ENCODE measurements around the gene HEMK1. TPM values are rescaled to one million over a fixed set of nuclear protein-coding genes. Genes with fewer than 3 reads are reported as not detected.

HEMK1 gene
- total RNA-seq, 2 experiments from 2014 or later, result 61.6 to 77.7 TPM

DNA sequence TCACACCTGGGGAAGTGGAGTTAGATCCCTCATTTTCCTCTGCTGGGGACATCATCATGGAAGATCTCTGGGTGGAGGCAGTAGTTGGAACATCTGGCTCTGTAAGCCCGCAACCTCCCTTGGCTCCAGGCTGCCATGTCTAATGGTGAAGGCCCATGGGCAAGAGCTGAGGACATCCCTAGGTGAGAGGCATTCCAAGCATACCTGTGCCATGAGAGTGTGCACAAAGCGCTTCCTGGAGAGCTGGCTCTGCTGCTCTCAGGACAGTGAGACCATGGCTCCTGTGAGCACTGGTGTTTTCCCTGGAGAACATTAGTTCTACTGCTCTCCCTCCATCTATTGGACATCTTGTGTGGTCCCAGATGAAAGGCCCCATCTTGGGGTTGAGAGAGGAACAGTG lies 55.3 kb downstream of the HEMK1 start:
- ATAC-seq, result no peak
- H3K9me3 Mint-ChIP-seq (ENCODE audit: low read depth), result no peaks in the 10 kb centered on the region
- H3K36me3 Mint-ChIP-seq (ENCODE audit: low read depth), result peaks cover 68% of the 10 kb centered on the region
- H3K27ac Mint-ChIP-seq, result peak overlapping the region; percentile 93
- POLR2A ChIA-PET, result interaction anchor here (1.1 kb wide), 1 partner anchor 15 kb away, joined by 3 read pairs; no protein-coding TSS in a partner anchor
- intact Hi-C loops (cut with DNase I, micrococcal nuclease), result loop anchor here in 1 of 2 experiments (1.0 kb wide), 1 partner anchor 12 kb away; no protein-coding TSS in a partner anchor
- no peaks in the 10 kb centered on the region for H3K27me3 Mint-ChIP-seq
- H3K4me1 Mint-ChIP-seq, result peaks cover 93% of the 10 kb centered on the region
- CTCF ChIA-PET, result interaction anchor here (1.1 to 6.7 kb wide), 4 partner anchors 10 to 348 kb away, joined by 5 to 41 read pairs (median 10); partner anchors contain the start of gene MAPKAPK3
- DNase-seq, result no peak
- peak overlapping the region; percentile 65 for H3K4me3 Mint-ChIP-seq

DNA sequence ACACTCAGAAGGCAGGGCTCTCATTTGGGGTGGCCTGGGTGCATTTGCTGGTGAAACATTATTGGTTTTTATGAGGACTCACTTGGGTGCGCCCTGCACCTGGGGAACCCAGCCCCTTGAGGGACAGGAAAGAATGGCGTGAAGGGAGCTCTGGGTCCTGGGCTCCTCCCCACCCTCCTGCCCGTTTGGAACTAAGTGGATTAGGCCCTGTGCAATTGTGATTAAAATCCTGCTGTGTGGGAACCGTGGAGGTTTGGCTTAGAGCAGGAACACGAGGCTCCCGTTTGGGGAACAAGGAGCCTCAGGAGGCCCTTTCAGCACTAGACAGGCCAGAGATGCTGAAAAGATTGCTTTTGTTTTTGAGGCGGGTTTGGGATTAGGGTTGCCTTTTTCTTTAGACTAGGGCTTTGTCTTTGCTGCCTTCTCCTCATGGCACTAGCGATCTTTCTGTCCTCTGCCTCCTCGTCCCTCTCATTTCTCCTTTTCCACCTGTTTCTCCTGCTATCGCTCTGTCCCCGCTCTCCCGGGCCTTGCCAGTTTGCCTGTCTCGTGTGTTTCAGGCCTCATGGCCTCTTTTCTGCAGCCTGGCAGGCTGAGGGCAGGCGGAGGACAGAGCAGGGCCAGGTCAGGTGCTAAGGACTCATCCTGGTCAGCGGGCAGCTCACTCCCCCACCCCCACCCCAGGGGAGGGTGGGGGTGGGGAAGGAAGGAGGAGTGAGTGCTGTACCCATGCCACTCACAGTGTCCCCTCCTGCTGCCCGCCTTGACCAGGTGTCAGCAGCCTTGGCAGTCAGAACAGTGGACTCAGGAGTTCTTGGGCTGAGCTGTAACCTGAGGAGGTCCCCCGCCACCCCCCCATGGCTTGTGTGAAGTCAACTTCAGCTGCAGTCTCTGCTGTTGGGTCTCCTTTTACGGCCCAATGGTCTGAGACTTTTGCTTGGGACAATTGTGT lies 56.2 kb downstream of the HEMK1 start:
- Mint-ChIP-seq H3K27ac (peak overlapping the region; percentile 93), H3K9me3 (ENCODE audit: low read depth) (no peaks in the 10 kb centered on the region), H3K36me3 (ENCODE audit: low read depth) (peaks cover 62% of the 10 kb centered on the region), H3K4me3 (no peak overlapping the region), H3K4me1 (peaks cover 92% of the 10 kb centered on the region), H3K27me3 (no peaks in the 10 kb centered on the region)
- ATAC-seq, result no peak
- intact Hi-C loops (cut with DNase I, micrococcal nuclease), result no loop called here
- DNase-seq, result peak; percentile 18
- ChIA-PET POLR2A (no interaction called here), CTCF (interaction anchor here (0.8 to 6.7 kb wide), 4 partner anchors 10 to 347 kb away, joined by 3 to 41 read pairs (median 4); partner anchors contain the start of gene MAPKAPK3)

- CTCF ChIA-PET, result interaction anchor here (0.6 to 6.7 kb wide), 5 partner anchors 11 to 258 kb away, joined by 3 to 41 read pairs (median 3); partner anchors contain the start of gene MAPKAPK3
- POLR2A ChIA-PET, result no interaction called here
- Mint-ChIP-seq H3K4me1 (peaks cover 94% of the 10 kb centered on the region), H3K4me3 (no peak overlapping the region), H3K27ac (peak overlapping the region; percentile 25), H3K9me3 (ENCODE audit: low read depth) (no peaks in the 10 kb centered on the region), H3K27me3 (no peaks in the 10 kb centered on the region), H3K36me3 (ENCODE audit: low read depth) (peaks cover 61% of the 10 kb centered on the region)
- no peak for ATAC-seq
- intact Hi-C loops (cut with DNase I, micrococcal nuclease), result no loop called here
- no peak for DNase-seq
Observed at GRCh38 chr3:50626401-50626800, 57.1 kb downstream of the HEMK1 start.

- POLR2A ChIA-PET, result no interaction called here
- no peaks in the 10 kb centered on the region for H3K27me3 Mint-ChIP-seq
- peaks cover 97% of the 10 kb centered on the region for H3K4me1 Mint-ChIP-seq
- H3K9me3 Mint-ChIP-seq (ENCODE audit: low read depth), result no peaks in the 10 kb centered on the region
- H3K4me3 Mint-ChIP-seq, result no peak overlapping the region
- DNase-seq (peak; percentile 59), ATAC-seq (peak; percentile 42)
- H3K36me3 Mint-ChIP-seq (ENCODE audit: low read depth), result peaks cover 62% of the 10 kb centered on the region
- peak overlapping the region; percentile 77 for H3K27ac Mint-ChIP-seq
- CTCF ChIA-PET, result interaction anchor here (0.7 to 6.7 kb wide), 9 partner anchors 8 to 1524 kb away, joined by 3 to 41 read pairs (median 4); partner anchors contain the start of genes C3orf18 and MAPKAPK3
- intact Hi-C loops (cut with DNase I, micrococcal nuclease), result no loop called here
Observed at GRCh38 chr3:50627407-50628051, 58.2 kb downstream of the HEMK1 start.

DNA sequence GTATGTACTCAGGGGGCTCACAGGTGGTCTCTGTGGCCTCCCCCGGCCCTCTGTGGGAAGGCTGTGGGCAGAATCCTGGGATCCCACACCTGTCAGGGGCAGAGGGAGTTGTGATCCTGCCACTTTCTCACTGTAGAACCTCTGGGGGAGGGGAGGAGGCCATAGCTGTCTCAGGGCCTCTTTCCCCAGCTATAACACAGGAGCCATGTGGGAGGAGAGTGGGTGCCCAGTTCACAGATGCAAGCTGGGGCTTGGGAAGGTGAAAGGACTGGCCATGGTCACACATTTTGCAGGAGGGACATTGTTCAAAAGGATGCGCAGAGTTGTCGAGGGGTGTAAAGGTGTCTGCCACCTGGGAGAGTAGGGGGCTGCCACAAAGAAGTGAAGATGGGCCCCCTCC lies 59.3 kb downstream of the HEMK1 start:
- ATAC-seq (no peak), DNase-seq (no peak)
- no peak overlapping the region for H3K4me3 Mint-ChIP-seq
- peaks cover 60% of the 10 kb centered on the region for H3K36me3 Mint-ChIP-seq (ENCODE audit: low read depth)
- H3K27me3 Mint-ChIP-seq, result no peaks in the 10 kb centered on the region
- no peaks in the 10 kb centered on the region for H3K9me3 Mint-ChIP-seq (ENCODE audit: low read depth)
- intact Hi-C loops (cut with DNase I, micrococcal nuclease), result no loop called here
- ChIA-PET POLR2A (no interaction called here), CTCF (interaction anchor here (0.6 to 6.7 kb wide), 11 partner anchors 8 to 979 kb away, joined by 3 to 41 read pairs (median 4); partner anchors contain the start of genes CISH and MAPKAPK3)
- peak overlapping the region; percentile 38 for H3K27ac Mint-ChIP-seq
- H3K4me1 Mint-ChIP-seq, result peaks cover 97% of the 10 kb centered on the region

DNA sequence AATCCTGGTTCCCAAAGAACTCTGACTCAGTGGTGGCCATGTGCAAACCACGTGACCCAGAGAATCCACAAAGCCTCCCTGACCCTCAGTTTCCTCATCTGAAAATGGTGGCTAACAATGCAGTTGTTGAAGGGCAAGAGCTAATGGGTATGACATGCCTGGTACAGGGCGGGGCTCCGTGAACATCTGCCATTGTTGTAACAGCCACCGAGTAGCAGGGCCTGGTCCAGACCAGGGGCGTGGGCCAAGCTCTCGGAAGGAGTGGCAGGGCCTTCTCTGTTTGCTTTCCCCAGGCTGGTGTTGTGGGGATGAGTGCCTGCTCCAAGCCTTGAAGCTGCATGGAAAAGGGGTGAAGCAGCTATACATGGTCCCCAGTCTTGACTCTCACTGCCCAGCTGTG lies 61.1 kb downstream of the HEMK1 start:
- CTCF ChIA-PET, result interaction anchor here (0.6 to 1.1 kb wide), 4 partner anchors 21 to 30 kb away, joined by 3 to 4 read pairs (median 4); no protein-coding TSS in a partner anchor
- ATAC-seq, result no peak
- H3K36me3 Mint-ChIP-seq (ENCODE audit: low read depth), result peaks cover 54% of the 10 kb centered on the region

DNA sequence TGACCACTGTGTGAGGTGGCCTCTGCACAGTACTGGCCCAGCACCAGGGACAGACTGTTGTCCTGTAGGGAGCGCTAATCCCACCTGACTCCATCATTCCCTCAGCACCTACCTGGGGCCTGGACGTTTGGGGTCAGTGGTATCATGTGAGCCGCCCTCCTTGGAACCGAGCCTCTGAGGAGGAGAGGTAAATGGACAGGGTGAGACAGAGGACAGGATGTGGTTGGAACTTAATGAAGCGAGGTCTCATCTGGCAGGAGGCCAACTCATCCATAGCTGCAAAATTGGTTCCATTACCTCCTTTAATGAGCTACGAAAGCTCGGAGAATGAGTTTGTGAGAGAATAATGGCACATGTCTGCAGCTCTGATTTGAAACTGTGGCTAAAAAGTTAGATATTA lies 61.6 kb downstream of the HEMK1 start:
- H3K4me1 Mint-ChIP-seq, result peaks cover 87% of the 10 kb centered on the region
- H3K36me3 Mint-ChIP-seq (ENCODE audit: low read depth), result peaks cover 53% of the 10 kb centered on the region
- no peak for DNase-seq
- no peaks in the 10 kb centered on the region for H3K9me3 Mint-ChIP-seq (ENCODE audit: low read depth)
- intact Hi-C loops (cut with DNase I, micrococcal nuclease), result no loop called here
- ChIA-PET CTCF (interaction anchor here (1.0 to 1.1 kb wide), 3 partner anchors 21 to 26 kb away, joined by 3 to 4 read pairs (median 4); no protein-coding TSS in a partner anchor), POLR2A (no interaction called here)
- peak overlapping the region; percentile 78 for H3K27ac Mint-ChIP-seq
- H3K4me3 Mint-ChIP-seq, result no peak overlapping the region
- no peak for ATAC-seq
- H3K27me3 Mint-ChIP-seq, result no peaks in the 10 kb centered on the region

More for the DNA sequence above, 61.1 kb downstream of the HEMK1 start:
- POLR2A ChIA-PET, result no interaction called here
- Mint-ChIP-seq H3K9me3 (ENCODE audit: low read depth) (no peaks in the 10 kb centered on the region), H3K4me1 (peaks cover 91% of the 10 kb centered on the region), H3K27me3 (no peaks in the 10 kb centered on the region), H3K27ac (peak overlapping the region; percentile 78), H3K4me3 (no peak overlapping the region)
- no peak for DNase-seq
- intact Hi-C loops (cut with DNase I, micrococcal nuclease), result no loop called here

DNA sequence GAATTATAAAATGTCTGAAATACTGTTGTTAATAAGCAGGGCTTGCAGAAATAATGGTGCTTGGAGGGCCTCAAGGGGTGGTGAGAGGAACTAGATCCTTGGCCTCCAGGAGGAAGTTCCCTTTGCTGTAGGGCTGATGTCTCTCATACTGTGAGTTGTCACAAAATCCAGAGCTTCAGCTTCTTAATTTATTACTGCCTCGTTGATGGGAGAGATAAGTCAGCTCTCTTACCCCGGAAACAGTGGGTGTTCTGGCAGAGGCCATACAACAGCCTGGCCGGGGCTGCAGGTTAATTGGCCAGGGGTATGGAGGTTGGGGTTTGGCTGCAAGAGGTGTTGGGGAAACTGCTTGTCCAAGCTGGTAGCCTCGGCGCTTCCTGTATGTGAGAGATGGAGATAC lies 63.1 kb downstream of the HEMK1 start:
- ChIA-PET CTCF (interaction anchor here (0.6 to 1.9 kb wide), 8 partner anchors 9 to 751 kb away, joined by 3 to 9 read pairs (median 4); partner anchors contain the start of gene MAPKAPK3), POLR2A (interaction anchor here (1.0 kb wide), 1 partner anchor 30 kb away, joined by 3 read pairs; no protein-coding TSS in a partner anchor)
- intact Hi-C loops (cut with DNase I, micrococcal nuclease), result loop anchor here in 1 of 2 experiments (1.0 kb wide), 1 partner anchor 16 kb away; no protein-coding TSS in a partner anchor
- Mint-ChIP-seq H3K27me3 (no peaks in the 10 kb centered on the region), H3K4me1 (peaks cover 87% of the 10 kb centered on the region), H3K36me3 (ENCODE audit: low read depth) (peaks cover 50% of the 10 kb centered on the region), H3K4me3 (no peak overlapping the region), H3K27ac (peak overlapping the region; percentile 78), H3K9me3 (ENCODE audit: low read depth) (no peaks in the 10 kb centered on the region)
- ATAC-seq, result peak; percentile 50
- no peak for DNase-seq

- Mint-ChIP-seq H3K27me3 (no peaks in the 10 kb centered on the region), H3K27ac (peak overlapping the region; percentile 52), H3K4me1 (peaks cover 86% of the 10 kb centered on the region), H3K36me3 (ENCODE audit: low read depth) (peaks cover 47% of the 10 kb centered on the region), H3K4me3 (no peak overlapping the region), H3K9me3 (ENCODE audit: low read depth) (no peaks in the 10 kb centered on the region)
- CTCF ChIA-PET, result interaction anchor here (0.5 to 1.9 kb wide), 7 partner anchors 10 to 1054 kb away, joined by 3 to 9 read pairs (median 3); partner anchors contain the start of gene MAPKAPK3
- DNase-seq, result no peak
- ATAC-seq, result no peak
- POLR2A ChIA-PET, result no interaction called here
- intact Hi-C loops (cut with DNase I, micrococcal nuclease), result no loop called here
Observed at GRCh38 chr3:50633230-50633790, 64.0 kb downstream of the HEMK1 start.

- peaks cover 79% of the 10 kb centered on the region for H3K4me1 Mint-ChIP-seq
- ChIA-PET POLR2A (no interaction called here), CTCF (interaction anchor here (0.6 to 1.6 kb wide), 2 partner anchors 19 to 692 kb away, joined by 4 to 5 read pairs; no protein-coding TSS in a partner anchor)
- no peak for DNase-seq
- ATAC-seq, result no peak
- H3K36me3 Mint-ChIP-seq (ENCODE audit: low read depth), result peaks cover 36% of the 10 kb centered on the region
- H3K27me3 Mint-ChIP-seq, result no peaks in the 10 kb centered on the region
- H3K4me3 Mint-ChIP-seq, result no peak overlapping the region
- intact Hi-C loops (cut with DNase I, micrococcal nuclease), result no loop called here
- H3K27ac Mint-ChIP-seq, result no peak overlapping the region
- H3K9me3 Mint-ChIP-seq (ENCODE audit: low read depth), result no peaks in the 10 kb centered on the region
Observed at GRCh38 chr3:50635066-50635465, 65.7 kb downstream of the HEMK1 start.

Data from activated CD4-positive, alpha-beta T cell treated with anti-CD3 and anti-CD28 coated beads for 36 hours (primary cell).